Measurements from ENCODE around the gene LIPC.

The LIPC gene

GRCh38 chr15:58445865-58446264 is 14.1 kb downstream of the LIPC start:
- no peak for DNase-seq
- H3K27ac ChIP-seq, result no peak overlapping the region
- no peaks in the 10 kb centered on the region for H3K36me3 ChIP-seq
- H3K9me3 ChIP-seq (ENCODE audit: severe bottlenecking), result no peaks in the 10 kb centered on the region
- TF ChIP-seq CTCF (IDR thresholded peaks at IDR 0.05; ENCODE audit: low read depth, low read length), result no peak
- no peak overlapping the region for H3K4me3 ChIP-seq (ENCODE audit: low read depth, low read length)
- no peaks in the 10 kb centered on the region for H3K27me3 ChIP-seq (ENCODE audit: insufficient read depth, low read depth, severe bottlenecking)

GRCh38 chr15:58446521-58446920 is 14.7 kb downstream of the LIPC start:
- no peaks in the 10 kb centered on the region for H3K9me3 ChIP-seq (ENCODE audit: severe bottlenecking)
- no peak overlapping the region for H3K27ac ChIP-seq
- TF ChIP-seq CTCF (IDR thresholded peaks at IDR 0.05; ENCODE audit: low read depth, low read length), result no peak
- no peaks in the 10 kb centered on the region for H3K27me3 ChIP-seq (ENCODE audit: insufficient read depth, low read depth, severe bottlenecking)
- H3K4me3 ChIP-seq (ENCODE audit: low read depth, low read length), result no peak overlapping the region
- no peaks in the 10 kb centered on the region for H3K36me3 ChIP-seq
- DNase-seq, result no peak

GRCh38 chr15:58447271-58448010 is 15.7 kb downstream of the LIPC start:
- H3K27me3 ChIP-seq (ENCODE audit: insufficient read depth, low read depth, severe bottlenecking), result no peaks in the 10 kb centered on the region
- H3K4me3 ChIP-seq (ENCODE audit: low read depth, low read length), result no peak overlapping the region
- DNase-seq, result no peak
- no peaks in the 10 kb centered on the region for H3K9me3 ChIP-seq (ENCODE audit: severe bottlenecking)
- H3K36me3 ChIP-seq, result no peaks in the 10 kb centered on the region
- H3K27ac ChIP-seq, result no peak overlapping the region
- TF ChIP-seq CTCF (IDR thresholded peaks at IDR 0.05; ENCODE audit: low read depth, low read length), result no peak

- DNase-seq, result no peak
- Histone ChIP-seq H3K27ac (no peak overlapping the region), H3K4me3 (ENCODE audit: low read depth, low read length) (no peak overlapping the region), H3K9me3 (ENCODE audit: severe bottlenecking) (no peaks in the 10 kb centered on the region), H3K27me3 (ENCODE audit: insufficient read depth, low read depth, severe bottlenecking) (no peaks in the 10 kb centered on the region), H3K36me3 (no peaks in the 10 kb centered on the region)
- no peak for TF ChIP-seq CTCF (IDR thresholded peaks at IDR 0.05; ENCODE audit: low read depth, low read length)
These were observed 16.5 kb downstream of the LIPC start for GRCh38 chr15:58448331-58448730.

GRCh38 chr15:58448906-58449305 is 17.1 kb downstream of the LIPC start:
- no peak for DNase-seq
- no peak for TF ChIP-seq CTCF (IDR thresholded peaks at IDR 0.05; ENCODE audit: low read depth, low read length)
- no peak overlapping the region for H3K27ac ChIP-seq
- no peaks in the 10 kb centered on the region for H3K27me3 ChIP-seq (ENCODE audit: insufficient read depth, low read depth, severe bottlenecking)
- no peak overlapping the region for H3K4me3 ChIP-seq (ENCODE audit: low read depth, low read length)
- H3K36me3 ChIP-seq, result no peaks in the 10 kb centered on the region
- no peaks in the 10 kb centered on the region for H3K9me3 ChIP-seq (ENCODE audit: severe bottlenecking)

GRCh38 chr15:58451826-58452225 is 20.0 kb downstream of the LIPC start:
- no peak overlapping the region for H3K27ac ChIP-seq
- H3K9me3 ChIP-seq (ENCODE audit: severe bottlenecking), result no peaks in the 10 kb centered on the region
- no peak for DNase-seq
- no peaks in the 10 kb centered on the region for H3K36me3 ChIP-seq
- TF ChIP-seq CTCF (IDR thresholded peaks at IDR 0.05; ENCODE audit: low read depth, low read length), result no peak
- H3K27me3 ChIP-seq (ENCODE audit: insufficient read depth, low read depth, severe bottlenecking), result no peaks in the 10 kb centered on the region
- H3K4me3 ChIP-seq (ENCODE audit: low read depth, low read length), result no peak overlapping the region

All from WERI-Rb-1 (cell line).